HCT116 (cell line): ENCODE results near the gene DNAH9. TPM values are rescaled to one million over a fixed set of nuclear protein-coding genes. Genes with fewer than 3 reads are reported as not detected.

ENCODE experiments used
- ATAC-seq: fragments of 200-7000 bp; cut with Tn5 transposase; 2 replicates; pipeline ENCODE4 v1.9.1; 2020; ENCODE audit warnings: mild to moderate bottlenecking, moderate library complexity
- BruUV-seq: library from RNA; stranded (reverse); fragments of 400-500 nt; replicated peaks from 2 replicates; lab custom pipeline; 2021; lab: Mats Ljungman, UMichigan
- CTCF ChIA-PET: fragments of 300-600 bp; sonication (Branson Sonifier 250); formaldehyde crosslinking; loops from one replicate; lab custom pipeline; 2021; ENCODE audit warnings: antibody characterized with exemption; lab: Charles Lee
- POLR2A ChIA-PET: fragments of 300-600, 350-600 bp; sonication (Branson Sonifier 250); formaldehyde crosslinking; loops from one replicate; lab custom pipeline; 2021; ENCODE audit warnings: antibody characterized with exemption; lab: Charles Lee
- RAD21 ChIA-PET, 2 experiments: fragments of 300-600 bp; sonication (Branson Sonifier 250); formaldehyde crosslinking; loops; one replicate each; lab custom pipeline; 2023; ENCODE audit warnings: low total read pairs in 2 of 2; ENCODE audit not compliant: uncharacterized antibody in 2 of 2, unreplicated experiment in 2 of 2, low non-redundant PET in 1 of 2; lab: Charles Lee
- DNase-seq: peaks from one replicate; pipeline ENCODE4 v3.0.0-alpha.2; 2010; ENCODE audit warnings: low read depth, low spot score
- H2AFZ ChIP-seq: fragments of 200-600 bp; shearing (Covaris generic), sonication (generic); 2 replicates; pipeline ENCODE4 v1.6.1; 2017; ENCODE audit warnings: low read depth, mixed run types, mixed read lengths, antibody characterized with exemption, low read length; ENCODE audit not compliant: poor library complexity, severe bottlenecking
- H3K27ac ChIP-seq: 2 replicates; pipeline ENCODE4 v1.5.1; 2012; ENCODE audit warnings: low read depth, low read length
- H3K27me3 ChIP-seq: fragments of 200-600 bp; sonication (generic); 2 replicates; pipeline ENCODE4 v1.6.1; 2016; ENCODE audit warnings: mixed run types, low read length, mixed read lengths; ENCODE audit not compliant: insufficient read depth
- H3K36me3 ChIP-seq, 2 experiments: fragments of 200-500 bp in 1 of 2; fragments of 200-600 bp in 1 of 2; sonication (Bioruptor generic) in 1 of 2; sonication (generic) in 1 of 2; 2 replicates each; pipeline versions ENCODE4 v1.5.1 to v1.6.1; 2014 to 2016; ENCODE audit warnings: low read length in 2 of 2, inconsistent platforms in 1 of 2, mixed read lengths in 1 of 2, mixed run types in 1 of 2; ENCODE audit not compliant: insufficient read depth in 2 of 2, control insufficient read depth in 1 of 2
- H3K4me1 ChIP-seq, 2 experiments: fragments of 200-600 bp in 1 of 2; sonication (generic) in 1 of 2; 2 replicates each; pipeline versions ENCODE4 v1.5.1 to v1.6.1; 2012 to 2017; ENCODE audit warnings: low read length in 2 of 2, inconsistent platforms in 1 of 2, mild to moderate bottlenecking in 1 of 2, mixed read lengths in 1 of 2, mixed run types in 1 of 2, moderate library complexity in 1 of 2; ENCODE audit not compliant: insufficient read depth in 2 of 2, control insufficient read depth in 1 of 2
- H3K4me2 ChIP-seq: fragments of 200-600 bp; sonication (generic); 2 replicates; pipeline ENCODE4 v1.6.1; 2017; ENCODE audit warnings: mixed run types, low read length, mixed read lengths
- H3K4me3 ChIP-seq, 2 experiments: fragments of 200-600 bp in 1 of 2; sonication (generic) in 1 of 2; replicated peaks in 1 of 2; 2 replicates each; pipeline ENCODE4 v1.5.1; 2011 to 2016; ENCODE audit warnings: low read length in 2 of 2, control low read depth in 1 of 2, low read depth in 1 of 2, mild to moderate bottlenecking in 1 of 2, mixed read lengths in 1 of 2, mixed run types in 1 of 2
- H3K79me2 ChIP-seq: fragments of 200-600 bp; sonication (generic); 2 replicates; pipeline ENCODE4 v1.6.1; 2017; ENCODE audit warnings: mild to moderate bottlenecking, mixed run types, low read length, moderate library complexity, mixed read lengths; ENCODE audit not compliant: insufficient read depth
- H3K9ac ChIP-seq: fragments of 200-600 bp; sonication (generic); 2 replicates; pipeline ENCODE4 v1.6.1; 2016; ENCODE audit warnings: low read length, mixed read lengths
- H3K9me2 ChIP-seq: fragments of 200-600 bp; sonication (generic), shearing (Covaris generic); 2 replicates; pipeline ENCODE4 v1.6.1; 2017; ENCODE audit warnings: mixed run types, mild to moderate bottlenecking, moderate library complexity; ENCODE audit not compliant: insufficient read depth
- H3K9me3 ChIP-seq, 2 experiments: fragments of 200-500 bp in 1 of 2; fragments of 200-600 bp in 1 of 2; sonication (Bioruptor generic) in 1 of 2; sonication (generic) in 1 of 2; 2 replicates each; pipeline ENCODE4 v1.6.1; 2014 to 2017; ENCODE audit warnings: low read length in 2 of 2, mixed read lengths in 2 of 2, inconsistent platforms in 1 of 2, low read depth in 1 of 2, mild to moderate bottlenecking in 1 of 2, mixed run types in 1 of 2, moderate library complexity in 1 of 2; ENCODE audit not compliant: control insufficient read depth in 1 of 2, insufficient read depth in 1 of 2
- H4K20me1 ChIP-seq: fragments of 200-600 bp; sonication (generic), shearing (Covaris generic); 2 replicates; pipeline ENCODE4 v1.6.1; 2017; ENCODE audit warnings: mixed run types, mild to moderate bottlenecking, moderate library complexity; ENCODE audit not compliant: insufficient read depth
- ATF3 ChIP-seq: IDR thresholded peaks from 2 replicates; pipeline ENCODE4 v1.6.1; 2012
- CBX3 ChIP-seq: IDR thresholded peaks from 2 replicates; pipeline ENCODE4 v1.6.1; 2012; ENCODE audit warnings: low read depth
- CEBPB ChIP-seq: IDR thresholded peaks from 2 replicates; pipeline ENCODE4 v1.6.1; 2012; ENCODE audit warnings: low read depth
- EGR1 ChIP-seq: IDR thresholded peaks from 2 replicates; pipeline ENCODE4 v1.6.1; 2012; ENCODE audit warnings: low read depth
- ELF1 ChIP-seq: IDR thresholded peaks from 2 replicates; pipeline ENCODE4 v1.6.1; 2012; ENCODE audit warnings: low read depth, borderline replicate concordance
- FOSL1 ChIP-seq: IDR thresholded peaks from 2 replicates; pipeline ENCODE4 v1.6.1; 2012; ENCODE audit warnings: low read depth
- JUND ChIP-seq: IDR thresholded peaks from 2 replicates; pipeline ENCODE4 v1.6.1; 2012
- POLR2AphosphoS5 ChIP-seq: IDR thresholded peaks from 2 replicates; pipeline ENCODE4 v1.6.1; 2011; ENCODE audit warnings: mild to moderate bottlenecking, low read depth, low read length, moderate library complexity
- RAD21 ChIP-seq: IDR thresholded peaks from 2 replicates; pipeline ENCODE4 v1.6.1; 2012; ENCODE audit warnings: low read depth, mild to moderate bottlenecking
- SIN3A ChIP-seq: IDR thresholded peaks from 2 replicates; pipeline ENCODE4 v1.6.1; 2012; ENCODE audit warnings: low read depth
- SP1 ChIP-seq: IDR thresholded peaks from 2 replicates; pipeline ENCODE4 v1.6.1; 2012; ENCODE audit warnings: low read depth
- SRF ChIP-seq: IDR thresholded peaks from 2 replicates; pipeline ENCODE4 v1.6.1; 2012; ENCODE audit warnings: low read depth
- TCF7L2 ChIP-seq: IDR thresholded peaks from 2 replicates; pipeline ENCODE4 v1.7.0; 2011; ENCODE audit warnings: borderline replicate concordance, inconsistent platforms; ENCODE audit not compliant: insufficient read depth, insufficient read length; ENCODE audit errors: extremely low read depth
- YY1 ChIP-seq: IDR thresholded peaks from 2 replicates; pipeline ENCODE4 v1.6.1; 2011; ENCODE audit warnings: low read length, low read depth, moderate library complexity, mild to moderate bottlenecking; ENCODE audit not compliant: insufficient replicate concordance; ENCODE audit errors: extremely low read depth
- ZFX ChIP-seq: fragments of 450-650 bp; IDR thresholded peaks from 2 replicates; pipeline ENCODE4 v1.6.1; 2017
- ZNF274 ChIP-seq: fragments of 200-500 bp; sonication (Bioruptor generic); IDR thresholded peaks from 2 replicates; pipeline ENCODE4 v1.6.1; 2014; ENCODE audit warnings: mild to moderate bottlenecking, low read depth, low read length, inconsistent platforms
- intact Hi-C: fragments of 100-400 bp; cut with micrococcal nuclease; formaldehyde crosslinking; loops from 2 replicates; pipeline ENCODE4 v1.10.0; 2022
- total RNA-seq: library from RNA; stranded (reverse); gene quantifications from one replicate; pipeline ENCODE4 v1.2.1, GENCODE V29; 2021; ENCODE audit not compliant: unreplicated experiment
- TF ChIP-seq, protein P1 (sequence below): IDR thresholded peaks from 2 replicates; pipeline ENCODE4 v1.6.1; 2011; ENCODE audit warnings: mild to moderate bottlenecking, low read length, moderate library complexity; ENCODE audit not compliant: insufficient replicate concordance; ENCODE audit errors: extremely low read depth
- TF ChIP-seq, protein P2 (sequence below): IDR thresholded peaks from 2 replicates; pipeline ENCODE4 v1.6.1; 2012
- TF ChIP-seq, protein P3 (sequence below), 3 experiments: fragments of 200-600 bp in 1 of 3; sonication (generic) in 1 of 3; IDR thresholded peaks in 2 of 3; conservative IDR thresholded peaks in 1 of 3; 2 replicates each; pipeline ENCODE4 v1.5.1; 2012 to 2017; ENCODE audit warnings: low read depth in 2 of 3, low read length in 2 of 3, antibody characterized with exemption in 1 of 3, borderline replicate concordance in 1 of 3, control low read depth in 1 of 3, mild to moderate bottlenecking in 1 of 3, mixed read lengths in 1 of 3, mixed run types in 1 of 3, moderate library complexity in 1 of 3; ENCODE audit not compliant: insufficient read depth in 1 of 3

DNAH9 gene
- total RNA-seq, 1 experiment from 2014 or later, result not detected

GRCh38 chr17:11805952-11806351 is 207.7 kb downstream of the DNAH9 start:
- peaks cover 4% of the 10 kb centered on the region; the same call in 1 of the 2 replicates for H3K27me3 ChIP-seq
- CTCF ChIA-PET, result no interaction called here
- ATAC-seq, result no peak

More at GRCh38 chr17:11805952-11806351, 207.7 kb downstream of the DNAH9 start:
- Histone ChIP-seq H3K9me2 (no peaks in the 10 kb centered on the region), H3K36me3 (no peaks in the 10 kb centered on the region), H3K27ac (no peak overlapping the region), H3K4me3 (no peak overlapping the region), H3K4me2 (no peak overlapping the region), H4K20me1 (no peaks in the 10 kb centered on the region), H3K9me3 (no peaks in the 10 kb centered on the region), H2AFZ (no peak overlapping the region), H3K9ac (no peak overlapping the region), H3K4me1 (no peaks in the 10 kb centered on the region), H3K79me2 (no peaks in the 10 kb centered on the region)
- intact Hi-C loops, result no loop called here
- ChIA-PET RAD21 (no interaction called here), POLR2A (no interaction called here)
- no TSS peak for BruUV-seq
- TF ChIP-seq FOSL1, result no peak
- TF ChIP-seq YY1, result no peak
- no peak for TF ChIP-seq CEBPB
- no peak for TF ChIP-seq RAD21
- TF ChIP-seq CBX3, result no peak
- TF ChIP-seq, protein P1, sequence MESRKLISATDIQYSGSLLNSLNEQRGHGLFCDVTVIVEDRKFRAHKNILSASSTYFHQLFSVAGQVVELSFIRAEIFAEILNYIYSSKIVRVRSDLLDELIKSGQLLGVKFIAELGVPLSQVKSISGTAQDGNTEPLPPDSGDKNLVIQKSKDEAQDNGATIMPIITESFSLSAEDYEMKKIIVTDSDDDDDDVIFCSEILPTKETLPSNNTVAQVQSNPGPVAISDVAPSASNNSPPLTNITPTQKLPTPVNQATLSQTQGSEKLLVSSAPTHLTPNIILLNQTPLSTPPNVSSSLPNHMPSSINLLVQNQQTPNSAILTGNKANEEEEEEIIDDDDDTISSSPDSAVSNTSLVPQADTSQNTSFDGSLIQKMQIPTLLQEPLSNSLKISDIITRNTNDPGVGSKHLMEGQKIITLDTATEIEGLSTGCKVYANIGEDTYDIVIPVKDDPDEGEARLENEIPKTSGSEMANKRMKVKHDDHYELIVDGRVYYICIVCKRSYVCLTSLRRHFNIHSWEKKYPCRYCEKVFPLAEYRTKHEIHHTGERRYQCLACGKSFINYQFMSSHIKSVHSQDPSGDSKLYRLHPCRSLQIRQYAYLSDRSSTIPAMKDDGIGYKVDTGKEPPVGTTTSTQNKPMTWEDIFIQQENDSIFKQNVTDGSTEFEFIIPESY, result no peak
- no peak for TF ChIP-seq POLR2AphosphoS5
- TF ChIP-seq ZNF274, result no peak
- TF ChIP-seq JUND, result no peak
- TF ChIP-seq ZFX, result no peak
- TF ChIP-seq SIN3A, result no peak
- TF ChIP-seq, protein P2, sequence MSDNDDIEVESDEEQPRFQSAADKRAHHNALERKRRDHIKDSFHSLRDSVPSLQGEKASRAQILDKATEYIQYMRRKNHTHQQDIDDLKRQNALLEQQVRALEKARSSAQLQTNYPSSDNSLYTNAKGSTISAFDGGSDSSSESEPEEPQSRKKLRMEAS, result no peak
- no peak for TF ChIP-seq ATF3
- no peak for TF ChIP-seq TCF7L2
- no peak for TF ChIP-seq SRF
- TF ChIP-seq EGR1, result no peak
- TF ChIP-seq, protein P3, sequence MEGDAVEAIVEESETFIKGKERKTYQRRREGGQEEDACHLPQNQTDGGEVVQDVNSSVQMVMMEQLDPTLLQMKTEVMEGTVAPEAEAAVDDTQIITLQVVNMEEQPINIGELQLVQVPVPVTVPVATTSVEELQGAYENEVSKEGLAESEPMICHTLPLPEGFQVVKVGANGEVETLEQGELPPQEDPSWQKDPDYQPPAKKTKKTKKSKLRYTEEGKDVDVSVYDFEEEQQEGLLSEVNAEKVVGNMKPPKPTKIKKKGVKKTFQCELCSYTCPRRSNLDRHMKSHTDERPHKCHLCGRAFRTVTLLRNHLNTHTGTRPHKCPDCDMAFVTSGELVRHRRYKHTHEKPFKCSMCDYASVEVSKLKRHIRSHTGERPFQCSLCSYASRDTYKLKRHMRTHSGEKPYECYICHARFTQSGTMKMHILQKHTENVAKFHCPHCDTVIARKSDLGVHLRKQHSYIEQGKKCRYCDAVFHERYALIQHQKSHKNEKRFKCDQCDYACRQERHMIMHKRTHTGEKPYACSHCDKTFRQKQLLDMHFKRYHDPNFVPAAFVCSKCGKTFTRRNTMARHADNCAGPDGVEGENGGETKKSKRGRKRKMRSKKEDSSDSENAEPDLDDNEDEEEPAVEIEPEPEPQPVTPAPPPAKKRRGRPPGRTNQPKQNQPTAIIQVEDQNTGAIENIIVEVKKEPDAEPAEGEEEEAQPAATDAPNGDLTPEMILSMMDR (IDR thresholded peaks at IDR 0.05 in 2 of 3, conservative IDR thresholded peaks at IDR 0.05 in 1 of 3; ENCODE audit: borderline replicate concordance in 1 of 3, insufficient read depth in 1 of 3, low read depth in 2 of 3, low read length in 2 of 3), result no peak
- no peak for TF ChIP-seq ELF1
- no peak for TF ChIP-seq SP1
- DNase-seq, result no peak
